NOMO-1 treated with dmso at 0.1 percent for 144 hours (cell line): ENCODE results near the gene VSIG4.

Experiments
- DNase-seq: peaks from one replicate; lab custom pipeline; 2025; ENCODE audit not compliant: unreplicated experiment; lab: John Stamatoyannopoulos, UW

The VSIG4 gene

GRCh38 chrX:66024570-66024969 is 15.3 kb downstream of the VSIG4 start:
- no peak for DNase-seq

GRCh38 chrX:66024092-66024467 is 15.8 kb downstream of the VSIG4 start:
- DNase-seq, result no peak

- no peak for DNase-seq
These were observed 16.3 kb downstream of the VSIG4 start for GRCh38 chrX:66023385-66024091.

GRCh38 chrX:66022632-66023384 is 17.1 kb downstream of the VSIG4 start:
- peak; percentile 58 for DNase-seq

DNA sequence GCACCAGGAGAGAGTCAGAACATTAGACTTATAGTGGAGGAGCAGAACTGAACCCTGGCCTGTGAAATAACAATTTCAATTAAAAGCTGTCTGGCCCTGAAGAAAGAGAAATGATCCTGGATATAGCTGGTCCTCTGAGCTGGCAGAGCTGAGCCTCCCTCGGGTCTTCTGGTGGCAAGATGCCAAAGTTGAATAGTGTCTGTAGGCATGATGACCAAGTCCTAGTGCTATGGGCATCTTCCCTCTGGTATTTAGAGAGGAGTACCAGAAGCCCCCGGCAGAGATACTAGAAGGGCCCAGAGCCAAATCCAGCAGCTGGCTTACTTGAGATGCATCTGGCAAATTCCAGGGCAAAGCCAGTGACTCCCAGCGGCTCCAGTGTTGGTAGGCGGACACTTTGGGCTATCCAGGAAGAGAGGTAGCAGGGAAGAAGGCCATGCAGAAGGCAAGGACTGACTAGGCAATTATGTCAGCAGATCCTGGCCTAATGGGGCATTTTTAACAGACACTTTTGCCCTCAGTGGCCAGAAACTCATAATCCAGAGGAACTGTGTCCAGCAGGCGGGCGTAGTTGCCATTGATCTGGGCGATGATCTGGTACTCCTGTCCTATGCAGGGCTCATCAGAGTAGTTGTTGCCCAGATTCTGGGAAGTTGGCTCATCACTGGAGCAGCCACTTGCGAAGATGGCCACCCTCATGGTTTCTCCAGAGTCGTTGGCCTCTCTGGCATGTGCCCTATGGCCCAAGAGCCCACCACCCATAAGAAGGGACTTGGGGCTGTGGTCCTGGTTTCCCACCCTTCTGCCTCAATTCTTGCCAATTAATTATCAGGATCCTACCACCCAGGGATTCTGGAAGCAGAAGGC is 17.9 kb downstream of the VSIG4 start:
- DNase-seq, result no peak

DNA sequence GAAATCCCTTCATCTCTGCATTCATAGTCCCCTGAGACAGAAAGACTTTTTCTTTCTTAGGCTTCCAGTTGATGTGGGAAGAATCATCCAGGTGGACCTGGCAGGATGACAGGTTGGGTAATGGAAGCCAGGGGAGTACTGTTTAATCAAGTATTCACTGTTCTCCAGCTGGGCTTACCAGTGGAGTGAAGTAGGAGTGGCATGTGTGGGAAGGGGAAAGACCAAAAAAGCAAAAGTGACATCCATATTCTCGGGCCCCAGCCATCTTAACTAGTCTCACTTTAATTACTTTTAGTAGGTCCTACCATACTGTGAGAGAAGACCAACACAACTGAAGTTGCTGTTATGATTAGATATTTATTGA is 18.5 kb downstream of the VSIG4 start:
- peak; percentile 39 for DNase-seq

- DNase-seq, result peak; percentile 63
These were observed 19.1 kb downstream of the VSIG4 start for GRCh38 chrX:66020631-66021334.

DNA sequence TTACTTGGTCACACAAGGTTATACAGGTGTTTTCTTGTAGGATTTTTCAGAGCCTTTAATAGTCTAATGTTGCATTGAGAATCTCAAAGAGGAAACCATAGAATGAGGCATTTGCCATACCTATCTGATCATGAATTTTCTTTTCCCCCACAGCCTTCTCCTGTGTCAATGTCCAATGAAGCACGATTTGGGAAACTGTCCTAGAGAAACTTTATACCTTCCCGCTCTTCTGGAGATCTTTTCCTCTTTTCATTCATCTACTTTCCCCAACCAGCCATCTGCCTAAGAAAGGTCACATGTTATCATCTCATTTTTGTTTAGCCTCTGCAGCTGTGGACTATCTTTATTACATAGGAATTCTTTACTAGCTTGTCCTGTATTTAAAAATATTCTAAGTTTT is 19.9 kb downstream of the VSIG4 start:
- no peak for DNase-seq

DNA sequence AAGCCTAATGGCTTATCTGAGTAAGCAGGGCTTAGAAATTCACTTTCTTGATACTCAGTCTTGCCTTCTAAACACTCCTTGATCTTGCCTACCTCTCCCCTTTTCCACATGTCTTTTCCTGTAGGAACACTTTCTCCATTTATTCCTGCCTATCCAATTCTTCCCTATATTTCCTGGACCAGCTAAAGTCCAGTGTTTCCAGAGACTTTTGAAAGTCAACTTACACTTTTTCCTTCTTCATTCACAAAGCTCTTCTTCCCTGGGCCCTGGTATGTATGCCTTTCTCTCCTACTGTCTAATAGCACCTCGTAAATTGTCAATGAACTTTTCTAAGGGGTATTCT is 20.6 kb downstream of the VSIG4 start:
- no peak for DNase-seq

DNA sequence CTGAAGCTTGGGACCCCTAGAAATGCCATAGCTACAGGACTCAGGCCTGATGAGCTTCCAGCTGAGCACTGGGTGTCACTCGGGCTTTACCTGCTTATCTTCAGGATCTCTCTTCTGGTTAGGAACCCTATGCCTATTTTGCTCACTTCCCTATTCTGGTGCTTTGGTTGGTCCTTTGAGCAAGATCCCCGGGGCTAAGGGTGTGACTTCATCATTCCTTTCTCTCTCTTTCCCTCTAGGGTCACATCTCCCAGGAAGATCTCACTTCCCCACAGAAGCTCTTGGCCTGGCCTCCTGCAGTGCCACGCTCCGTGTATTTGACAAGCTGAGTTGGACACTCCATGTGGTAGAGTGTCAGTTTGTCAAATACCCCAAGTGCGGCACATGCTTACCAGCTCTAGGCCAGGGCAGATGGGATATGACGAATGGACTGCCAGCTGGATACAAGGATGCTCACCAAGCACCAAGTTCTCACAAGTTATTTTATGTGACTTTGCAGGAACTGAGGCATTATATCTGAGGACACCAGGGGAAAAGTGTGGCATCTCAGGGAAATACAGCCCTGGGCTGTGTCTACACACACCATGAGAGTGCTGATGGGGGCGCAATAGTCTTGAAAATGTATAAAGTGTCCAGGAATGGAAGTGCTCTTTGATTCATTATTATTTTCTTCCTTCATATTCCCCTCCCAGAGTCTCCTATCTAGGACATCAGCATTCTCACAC is 21.1 kb downstream of the VSIG4 start:
- DNase-seq, result no peak

GRCh38 chrX:66017659-66018170 is 22.2 kb downstream of the VSIG4 start:
- no peak for DNase-seq

- DNase-seq, result no peak
These were observed 22.8 kb downstream of the VSIG4 start for GRCh38 chrX:66016905-66017658.

DNA sequence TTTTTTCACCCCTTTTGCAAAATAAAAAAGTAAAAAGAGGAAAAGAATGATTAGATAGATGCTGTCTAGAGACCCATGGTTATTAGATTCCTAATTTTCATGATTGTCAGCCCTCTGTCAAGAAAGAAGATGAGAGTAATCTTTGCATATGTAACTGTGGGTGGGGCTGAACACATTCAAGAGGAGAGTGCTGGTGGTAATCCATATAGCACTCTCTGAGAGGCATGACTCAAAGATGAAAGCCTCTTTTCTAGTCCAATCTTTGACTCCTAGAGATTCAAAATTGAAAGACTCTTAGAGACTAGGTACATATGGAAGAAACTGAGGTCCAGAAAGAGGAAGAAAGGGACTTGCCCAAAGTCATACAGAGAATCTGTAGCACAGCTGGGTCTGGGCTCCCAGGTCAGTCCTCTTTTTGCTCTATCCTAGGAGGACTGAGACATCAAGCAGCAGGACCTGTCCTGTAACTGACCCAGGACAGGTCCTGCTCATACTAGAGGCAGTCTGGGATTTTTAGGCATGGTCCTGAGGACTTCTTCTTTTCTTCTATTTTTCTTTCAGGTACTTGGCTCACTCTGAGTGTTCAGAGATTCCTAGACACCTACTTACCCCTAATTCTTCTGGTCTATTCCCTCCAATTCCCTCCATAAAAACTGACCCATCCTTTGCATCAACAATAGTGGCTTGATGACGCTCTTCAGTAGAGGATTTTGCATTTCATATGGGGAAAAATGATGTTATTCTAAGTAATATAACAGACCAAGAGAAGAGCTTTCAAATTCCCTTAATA is 23.8 kb downstream of the VSIG4 start:
- DNase-seq, result no peak

DNA sequence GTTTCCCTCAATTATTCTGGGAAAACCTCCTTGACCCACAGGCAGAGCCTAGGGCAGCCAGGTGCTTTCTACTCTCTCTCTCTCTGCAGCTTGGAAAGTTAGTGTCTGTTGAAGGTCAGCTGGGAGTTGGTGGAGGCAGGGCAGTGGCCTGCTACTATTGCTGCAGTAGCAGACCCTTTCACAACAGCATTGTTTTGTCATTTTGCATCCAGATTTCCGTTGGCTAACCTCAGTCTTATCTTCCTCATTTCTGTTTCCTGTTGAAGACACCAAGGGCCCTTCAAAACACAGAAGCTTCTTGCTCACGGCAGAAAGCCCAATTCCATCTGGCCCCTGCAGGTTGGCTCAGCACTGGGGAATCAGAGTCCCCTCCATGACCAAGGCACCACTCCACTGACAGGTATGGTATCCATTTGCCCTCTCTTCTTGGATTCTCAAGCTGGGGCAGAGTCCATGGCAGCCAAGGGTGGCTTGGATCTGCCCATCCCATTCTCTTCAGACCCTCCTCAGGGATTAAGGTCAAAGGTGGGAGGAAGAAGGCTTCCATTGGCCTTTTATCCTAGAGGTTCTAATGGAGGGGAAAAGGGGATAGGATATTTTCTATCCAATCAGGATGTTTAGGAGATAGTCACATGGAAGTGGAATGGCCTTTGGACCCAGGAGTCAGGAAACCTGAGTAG is 24.6 kb downstream of the VSIG4 start:
- peak; percentile 94 for DNase-seq

- DNase-seq, result no peak
These were observed 25.3 kb downstream of the VSIG4 start for GRCh38 chrX:66014556-66014955.

DNA sequence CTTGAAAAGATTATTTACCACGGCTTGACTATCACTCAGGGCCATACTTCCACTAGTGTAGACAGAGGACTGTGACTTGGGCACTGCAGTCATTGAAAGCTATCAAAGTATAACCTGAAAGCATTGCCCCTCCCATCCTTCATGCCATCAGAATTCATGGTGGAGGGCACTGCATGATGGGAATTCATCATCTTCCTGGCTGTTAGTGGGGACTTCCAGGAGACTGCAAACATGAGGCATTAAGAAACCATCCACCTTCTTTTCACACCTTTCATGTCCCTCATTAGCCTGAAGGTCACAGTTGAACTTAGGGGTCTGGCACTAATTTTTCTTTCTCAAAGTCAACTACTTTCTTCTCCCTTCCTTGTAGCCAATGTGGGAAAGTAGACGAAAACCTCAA is 25.8 kb downstream of the VSIG4 start:
- DNase-seq, result no peak

DNA sequence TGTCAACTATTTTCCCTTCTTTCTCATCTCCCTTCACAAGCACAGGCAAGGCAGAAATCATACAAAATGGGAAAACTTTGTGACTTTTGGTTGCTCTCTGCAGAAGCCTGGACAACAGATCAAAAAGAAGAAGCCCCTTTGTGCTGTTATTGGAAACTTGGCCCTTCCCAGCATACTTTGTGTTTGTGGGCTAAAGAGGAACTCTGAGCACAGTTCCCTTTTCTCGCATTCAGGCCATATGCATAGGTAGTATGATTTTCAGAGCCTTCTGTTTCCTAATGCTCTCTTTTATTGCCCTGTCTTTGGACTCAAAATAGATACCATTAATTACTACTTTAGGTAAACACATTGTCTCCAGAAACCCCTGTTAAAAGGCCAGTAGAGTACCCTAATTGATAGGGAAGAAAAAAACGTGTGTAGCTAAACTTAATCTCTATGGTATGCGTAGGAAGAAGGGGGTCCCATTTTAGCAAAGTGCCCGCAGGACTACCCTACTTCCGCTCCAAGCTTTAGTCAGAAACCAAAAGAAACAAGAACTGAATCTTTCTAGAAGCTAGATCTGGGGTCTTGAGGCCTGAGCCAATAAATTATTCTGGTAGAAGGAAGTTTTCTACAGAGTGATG is 26.6 kb downstream of the VSIG4 start:
- peak; percentile 96 for DNase-seq

GRCh38 chrX:66012094-66012534 is 27.8 kb downstream of the VSIG4 start:
- DNase-seq, result peak; percentile 88
